Stimulated activated CD8-positive, alpha-beta memory T cell treated with anti-CD3 and anti-CD28 coated beads, Interleukin-4, amount 100 ng/mL, for 24 hours (primary cell): ENCODE results near the gene BOLA1.
A peak's percentile ranks its signal among the peaks of the same experiment; 100 is the strongest.
"Not testable (repeated sequence)": the region's sequence is repeated elsewhere in the genome, so short reads cannot be mapped to it uniquely, and the experiment has no call there.

ENCODE experiments used
- DNase-seq: peaks from one replicate; pipeline ENCODE4 v3.0.0-alpha.2; 2020; ENCODE audit warnings: low read depth

BOLA1 gene

DNA sequence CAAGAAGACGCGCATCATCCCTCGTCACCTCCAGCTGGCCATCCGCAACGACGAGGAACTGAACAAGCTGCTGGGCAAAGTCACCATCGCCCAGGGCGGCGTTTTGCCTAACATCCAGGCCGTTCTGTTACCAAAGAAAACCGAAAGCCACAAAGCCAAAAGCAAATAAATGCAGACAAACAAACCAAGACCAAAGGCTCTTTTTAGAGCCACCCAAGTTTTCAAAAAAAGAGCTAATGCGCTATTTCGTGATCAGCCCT, 12.2 kb upstream of the BOLA1 start:
- not testable (repeated sequence) for DNase-seq

DNA sequence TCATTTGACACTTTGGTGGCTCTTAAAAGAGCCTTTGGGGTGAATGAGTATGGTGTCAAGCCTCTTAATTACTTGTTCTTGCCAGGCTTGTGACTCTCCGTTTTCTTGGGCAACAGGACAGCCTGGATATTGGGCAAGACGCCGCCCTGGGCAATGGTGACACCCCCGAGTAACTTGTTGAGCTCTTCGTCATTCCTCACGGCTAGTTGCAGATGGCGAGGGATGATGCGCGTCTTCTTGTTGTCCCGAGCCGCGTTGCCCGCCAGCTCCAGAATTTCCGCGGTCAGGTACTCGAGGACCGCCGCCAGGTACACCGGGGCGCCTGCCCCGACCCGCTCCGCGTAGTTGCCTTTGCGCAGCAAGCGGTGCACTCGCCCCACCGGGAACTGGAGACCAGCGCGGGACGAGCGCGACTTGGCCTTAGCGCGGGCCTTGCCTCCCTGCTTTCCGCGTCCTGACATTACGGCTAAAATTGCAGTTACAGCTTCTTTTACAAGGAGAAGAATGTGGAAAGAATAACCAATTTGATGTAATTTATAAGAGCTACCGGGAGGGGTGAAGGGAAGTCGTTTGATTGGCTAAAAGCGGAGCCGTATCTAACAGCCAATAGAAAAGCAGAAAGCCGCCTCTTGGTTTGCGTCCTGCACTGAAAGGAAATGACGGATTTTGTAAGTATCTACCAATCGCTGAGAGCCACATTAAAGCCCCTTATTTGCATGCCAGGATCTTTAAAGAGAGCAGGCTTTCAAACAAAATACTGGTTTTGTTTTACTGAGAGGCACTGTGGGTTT, 11.7 kb upstream of the BOLA1 start:
- DNase-seq: no peak

DNA sequence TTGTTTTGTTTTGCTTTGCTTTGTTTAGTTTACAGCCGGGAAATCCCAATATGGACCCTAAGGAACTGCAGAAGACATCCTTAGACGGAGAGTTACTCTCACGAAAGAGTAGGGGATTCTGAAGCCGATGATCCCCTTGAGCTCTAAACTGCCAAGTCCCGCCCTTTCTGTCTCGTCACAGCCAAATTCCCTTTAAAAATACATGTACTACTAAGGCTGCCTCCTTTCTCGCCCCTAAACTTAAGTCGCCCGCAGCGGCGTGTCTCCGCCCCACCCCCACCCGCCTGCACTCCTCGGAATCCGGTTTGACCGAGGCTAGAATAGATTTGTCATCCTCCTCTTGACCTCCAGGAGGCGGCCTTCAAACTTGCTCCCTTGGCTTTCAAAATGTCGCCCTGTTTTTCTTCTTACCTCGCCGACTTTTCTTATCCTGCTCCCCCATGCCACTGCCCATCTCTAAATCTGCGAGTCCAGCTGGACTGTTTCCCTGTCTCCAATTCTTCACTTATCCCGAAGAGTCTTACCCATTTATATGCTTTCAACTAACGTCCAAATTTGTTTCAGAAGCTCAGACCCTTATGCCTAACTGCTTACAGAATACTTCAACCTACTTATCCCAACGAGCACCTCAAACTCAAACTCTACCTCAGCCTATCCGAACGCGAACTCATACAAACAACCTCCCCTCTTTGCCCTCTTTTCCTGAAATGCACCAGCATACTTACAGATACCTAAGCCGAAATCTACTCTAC, 10.9 kb upstream of the BOLA1 start:
- peak; percentile 67 for DNase-seq

- DNase-seq: no peak
Measured at GRCh38 chr1:149888999-149889289, 10.4 kb upstream of the BOLA1 start.

DNA sequence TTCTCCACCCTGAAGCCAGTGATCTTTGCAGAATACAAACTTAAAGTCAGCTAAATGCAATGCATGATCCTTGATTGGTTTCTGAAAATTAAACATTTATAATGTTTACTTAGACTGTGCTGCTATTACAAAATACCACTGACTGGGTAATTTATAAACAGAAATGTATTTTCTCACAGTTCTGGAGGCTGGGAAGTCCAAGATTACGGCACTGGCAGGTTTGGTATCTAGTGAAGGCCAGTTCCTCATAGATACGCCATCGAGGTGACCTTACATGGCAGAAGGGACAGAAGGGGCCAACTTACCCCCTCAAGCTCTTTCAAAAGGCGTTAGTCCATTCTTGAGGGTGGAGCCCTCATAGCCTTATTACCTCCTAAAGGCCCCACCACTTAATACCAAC, 2.8 kb upstream of the BOLA1 start:
- no peak for DNase-seq

- DNase-seq: no peak
Measured at GRCh38 chr1:149903836-149904491, 4.6 kb downstream of the BOLA1 start.

DNA sequence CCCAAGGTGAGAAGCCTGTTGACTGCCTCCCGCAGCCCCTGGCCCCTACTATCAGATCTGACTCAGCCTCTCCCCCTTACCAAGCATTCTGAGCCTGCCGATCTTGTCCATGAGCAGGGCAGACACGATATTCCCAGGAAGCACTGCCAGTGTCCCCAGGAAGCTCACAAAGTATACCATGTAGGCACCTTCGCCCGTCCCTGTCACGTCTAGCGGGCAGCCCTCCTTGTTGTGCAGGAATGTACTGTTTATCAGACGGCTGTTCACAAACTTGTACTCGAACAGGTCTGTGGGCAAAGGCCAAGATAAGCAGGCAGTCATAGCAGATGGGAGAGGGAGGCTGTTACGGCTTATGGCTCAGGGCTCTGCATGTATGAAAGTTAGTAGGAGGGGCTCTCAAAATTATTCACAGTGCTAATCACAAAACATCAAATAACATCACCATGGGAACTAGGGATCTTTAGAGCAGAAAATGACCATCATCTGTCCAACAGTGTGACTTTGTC, 7.3 kb downstream of the BOLA1 start:
- no peak for DNase-seq

DNA sequence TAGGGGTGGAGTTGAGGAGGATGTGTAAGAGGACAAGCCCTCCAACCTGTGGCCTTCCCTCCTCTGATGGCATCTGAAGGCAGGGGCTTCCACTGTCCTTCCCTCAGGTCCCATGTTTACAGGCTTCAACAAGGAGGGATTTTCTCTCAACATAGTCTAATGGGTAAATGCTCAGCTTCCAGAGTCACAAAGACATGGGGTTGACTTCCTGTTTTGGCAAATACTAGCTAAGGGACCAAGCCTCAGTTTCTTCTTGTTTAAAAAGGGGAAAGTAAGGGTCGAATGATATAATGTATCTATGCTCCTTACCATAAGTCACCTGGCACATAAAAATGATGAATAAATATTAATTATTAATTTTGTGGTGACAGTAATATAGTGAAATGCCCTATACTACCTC, 15.2 kb downstream of the BOLA1 start:
- DNase-seq: no peak

DNA sequence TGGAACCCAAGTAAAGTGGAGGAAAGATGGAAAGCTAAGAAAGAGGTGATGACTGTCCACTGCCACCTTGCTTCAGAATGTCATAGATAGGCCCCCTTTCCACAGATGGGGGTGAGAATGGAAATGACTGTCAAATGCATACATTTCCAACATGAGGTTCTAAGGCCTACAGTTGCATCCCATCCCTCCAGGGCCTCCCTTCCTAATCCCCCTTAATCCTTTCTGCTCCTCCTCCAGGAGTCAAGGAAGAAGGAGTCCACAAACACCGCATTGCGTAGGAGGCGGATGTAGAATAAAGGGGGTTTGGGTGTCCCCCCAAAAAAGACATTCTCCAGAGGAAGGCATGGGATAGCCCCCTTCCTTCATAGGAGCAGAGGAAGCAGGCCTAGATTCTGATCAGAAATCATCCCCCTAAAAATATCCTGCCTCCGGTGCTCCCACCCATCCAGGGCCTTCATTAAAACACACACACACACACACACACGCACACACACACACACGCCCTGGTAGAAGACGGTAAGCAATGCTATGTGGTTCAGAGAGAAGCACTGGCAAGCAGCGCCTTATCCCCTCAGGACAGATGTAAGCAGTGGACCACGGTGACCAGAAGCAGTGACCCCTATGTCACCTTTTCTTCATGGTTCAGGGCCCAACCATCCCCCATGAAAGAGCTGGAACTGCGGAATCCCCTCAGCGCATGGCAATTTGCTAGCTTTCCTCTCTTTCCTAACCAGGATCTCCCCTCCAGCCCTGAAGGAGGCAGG, 16.2 kb downstream of the BOLA1 start:
- DNase-seq: no peak

DNA sequence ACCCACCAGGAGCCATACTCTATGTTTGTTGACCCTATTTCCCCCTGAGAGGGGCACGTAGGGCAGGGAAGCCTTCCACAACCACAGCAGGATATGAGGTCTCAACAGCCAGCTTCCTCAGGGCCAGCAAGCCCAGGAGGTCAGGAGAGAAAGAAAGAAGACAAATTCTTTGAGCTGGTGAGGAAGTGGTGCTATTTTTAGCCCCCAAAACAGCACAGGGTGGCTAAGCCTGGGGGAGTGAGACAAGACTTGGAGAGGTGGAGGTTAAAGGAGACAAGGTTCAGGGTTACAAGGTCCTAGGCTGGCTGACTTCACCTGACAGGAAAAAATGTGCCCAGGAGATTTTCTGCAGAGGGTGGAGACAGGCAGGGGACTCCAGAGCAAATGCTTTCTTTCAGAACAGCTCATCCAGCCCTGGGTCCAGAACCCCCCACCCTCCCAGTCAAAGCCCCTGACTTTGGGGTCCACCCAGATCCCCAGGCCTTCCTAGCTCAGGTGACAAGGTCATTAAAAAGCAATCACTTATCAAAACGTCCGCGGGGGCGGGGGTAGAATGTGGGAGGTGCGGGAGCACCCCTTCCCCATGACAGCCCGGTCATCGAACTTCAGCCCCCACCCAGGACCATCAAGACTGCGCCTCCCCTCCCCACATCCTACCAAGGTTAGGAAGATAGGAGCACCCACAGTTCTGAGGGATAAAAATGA, 17.0 kb downstream of the BOLA1 start:
- DNase-seq: no peak

DNA sequence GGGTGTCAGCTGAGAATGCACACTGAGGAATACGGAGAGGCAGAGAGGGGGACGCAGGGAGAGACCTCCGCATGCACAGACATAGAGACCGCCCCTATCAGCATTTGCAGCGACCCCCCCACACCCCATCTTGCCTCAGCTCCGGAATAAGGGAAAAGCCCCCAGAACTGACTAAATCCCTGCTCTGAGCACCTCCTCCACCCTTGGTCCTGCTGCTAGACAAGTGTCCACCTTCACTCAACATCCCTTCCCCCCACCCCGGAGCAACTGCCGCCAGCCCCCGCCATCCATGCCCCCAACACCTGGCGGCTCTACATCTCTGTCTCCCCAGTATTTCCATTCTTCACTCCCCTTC, 17.5 kb downstream of the BOLA1 start:
- no peak for DNase-seq

GRCh38 chr1:149917571-149918144, 18.3 kb downstream of the BOLA1 start, which contains the start of gene SV2A:
Gene SV2A (minus strand): TSS chr1:149917844. CDS start chr1:149913840, 4,004 bp downstream.
- DNase-seq: peak; percentile 20

GRCh38 chr1:149923626-149924025, 24.3 kb downstream of the BOLA1 start:
- DNase-seq: no peak

GRCh38 chr1:149925345-149925744, 26.0 kb downstream of the BOLA1 start:
- DNase-seq: no peak

DNA sequence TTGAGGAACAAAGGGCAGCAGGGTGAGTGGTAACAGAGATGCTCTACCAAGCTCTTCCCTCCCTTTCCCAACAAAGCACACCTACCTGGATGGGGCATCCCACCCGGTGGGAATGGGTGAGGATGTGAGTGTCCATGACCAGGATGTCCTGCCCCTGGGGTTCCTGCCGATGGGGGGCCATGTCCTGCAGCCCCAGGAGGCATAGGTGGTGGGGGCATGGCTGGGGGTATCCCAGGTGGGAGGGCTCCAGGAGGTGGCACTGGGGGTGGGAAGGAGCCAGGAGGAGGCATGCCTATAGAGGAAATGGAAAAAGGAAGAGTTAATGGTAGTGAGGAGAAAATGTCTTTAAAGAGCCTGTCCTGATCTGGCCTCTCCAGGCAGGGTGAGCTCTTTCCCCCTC, 26.4 kb downstream of the BOLA1 start:
- DNase-seq: no peak

GRCh38 chr1:149926296-149926695, 26.9 kb downstream of the BOLA1 start:
- no peak for DNase-seq

DNA sequence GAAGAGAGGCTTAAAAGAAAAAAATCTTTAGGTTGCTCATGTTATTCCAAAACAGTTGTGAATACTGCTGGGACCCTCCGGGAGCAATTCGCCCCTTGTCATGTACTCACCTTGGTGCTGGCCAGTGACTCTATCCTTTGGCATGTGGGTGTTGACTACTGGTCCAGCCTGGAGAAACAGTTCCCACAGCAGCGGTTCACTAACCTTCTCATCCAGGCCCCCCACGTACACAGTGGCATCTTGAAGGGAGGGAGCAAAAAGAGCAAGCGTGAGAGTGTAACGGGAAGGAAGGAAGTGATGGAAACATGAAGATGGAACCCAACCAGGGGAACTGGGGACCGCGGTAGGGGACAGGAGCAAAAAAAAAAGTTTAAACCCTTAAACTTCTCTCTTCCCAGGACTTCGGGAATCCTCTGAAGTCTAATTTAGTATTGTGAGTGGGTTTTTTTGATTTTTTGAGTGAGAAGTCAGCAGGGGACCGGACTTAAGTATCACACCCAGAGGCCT, 27.7 kb downstream of the BOLA1 start:
- no peak for DNase-seq

- peak; percentile 93 for DNase-seq
Measured at GRCh38 chr1:149927563-149928400, 28.4 kb downstream of the BOLA1 start, which contains the start of gene SF3B4. Gene SF3B4 (minus strand): TSS chr1:149927803. CDS start chr1:149927759, 44 bp downstream.

DNA sequence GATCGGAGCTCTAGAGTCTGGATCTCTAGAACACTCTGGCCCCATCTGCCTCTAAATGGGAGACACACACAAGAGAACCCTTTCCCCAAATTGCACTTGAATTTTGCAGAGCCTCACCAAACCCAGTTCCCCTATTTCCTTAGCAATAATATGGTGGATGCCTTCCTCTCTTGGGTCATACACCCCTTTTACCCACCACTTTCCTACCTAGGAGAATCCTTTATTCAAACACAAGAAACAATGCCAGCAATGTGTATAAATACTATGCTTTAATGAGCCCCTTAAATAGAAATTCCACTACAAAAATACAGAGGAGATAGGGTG, 29.0 kb downstream of the BOLA1 start:
- no peak for DNase-seq

GRCh38 chr1:149929856-149930255, 30.5 kb downstream of the BOLA1 start:
- DNase-seq: no peak
